GM10266 (cell line): Measurements from ENCODE around the gene MYO7B.
A peak's percentile ranks its signal among the peaks of the same experiment; 100 is the strongest.
"Not testable (repeated sequence)": the region's sequence is repeated elsewhere in the genome, so short reads cannot be mapped to it uniquely, and the experiment has no call there.

ENCODE experiments used
- DNase-seq: peaks from one replicate; pipeline ENCODE4 v3.0.0; 2012; ENCODE audit errors: extremely low spot score
- CTCF ChIP-seq: IDR thresholded peaks from 2 replicates; pipeline ENCODE4 v1.5.1; 2012; ENCODE audit warnings: mild to moderate bottlenecking, low read depth; ENCODE audit not compliant: control insufficient read depth, insufficient read depth; ENCODE audit errors: missing control alignments

The MYO7B gene

GRCh38 chr2:127523269-127523939, 12.1 kb upstream of the MYO7B start:
- no peak for TF ChIP-seq CTCF
- DNase-seq = no peak

GRCh38 chr2:127524198-127524834, 11.2 kb upstream of the MYO7B start:
- not testable (repeated sequence) for DNase-seq

DNA sequence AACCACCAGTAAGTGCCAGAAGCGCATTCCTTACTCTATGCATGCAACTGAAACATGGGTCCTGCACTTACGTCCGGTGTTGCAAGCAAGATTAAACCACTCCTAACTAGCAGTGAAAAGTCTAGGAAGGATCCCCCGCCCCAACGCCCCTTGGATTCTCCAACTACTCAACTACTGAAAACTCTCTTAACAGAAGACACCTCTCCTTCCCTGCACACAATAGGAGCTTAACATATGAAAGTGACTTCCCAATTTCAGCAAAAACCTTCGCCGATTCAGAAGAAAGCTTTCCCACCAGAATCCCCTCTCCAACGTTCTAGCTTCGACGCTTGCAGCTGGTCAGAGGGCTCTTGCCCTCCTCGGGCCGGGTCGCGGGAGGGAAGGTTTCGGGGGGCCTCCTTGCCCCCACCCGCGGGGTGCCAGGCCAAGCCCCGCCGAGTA, 9.8 kb upstream of the MYO7B start:
- no peak for TF ChIP-seq CTCF
- no peak for DNase-seq

- DNase-seq = peak; percentile 91
- peak; percentile 16 for TF ChIP-seq CTCF
Observed at GRCh38 chr2:127526132-127527000, 9.1 kb upstream of the MYO7B start, which contains the start of gene IWS1. Gene IWS1 (minus strand): TSS chr2:127526489. CDS start chr2:127526208, 281 bp downstream.

DNA sequence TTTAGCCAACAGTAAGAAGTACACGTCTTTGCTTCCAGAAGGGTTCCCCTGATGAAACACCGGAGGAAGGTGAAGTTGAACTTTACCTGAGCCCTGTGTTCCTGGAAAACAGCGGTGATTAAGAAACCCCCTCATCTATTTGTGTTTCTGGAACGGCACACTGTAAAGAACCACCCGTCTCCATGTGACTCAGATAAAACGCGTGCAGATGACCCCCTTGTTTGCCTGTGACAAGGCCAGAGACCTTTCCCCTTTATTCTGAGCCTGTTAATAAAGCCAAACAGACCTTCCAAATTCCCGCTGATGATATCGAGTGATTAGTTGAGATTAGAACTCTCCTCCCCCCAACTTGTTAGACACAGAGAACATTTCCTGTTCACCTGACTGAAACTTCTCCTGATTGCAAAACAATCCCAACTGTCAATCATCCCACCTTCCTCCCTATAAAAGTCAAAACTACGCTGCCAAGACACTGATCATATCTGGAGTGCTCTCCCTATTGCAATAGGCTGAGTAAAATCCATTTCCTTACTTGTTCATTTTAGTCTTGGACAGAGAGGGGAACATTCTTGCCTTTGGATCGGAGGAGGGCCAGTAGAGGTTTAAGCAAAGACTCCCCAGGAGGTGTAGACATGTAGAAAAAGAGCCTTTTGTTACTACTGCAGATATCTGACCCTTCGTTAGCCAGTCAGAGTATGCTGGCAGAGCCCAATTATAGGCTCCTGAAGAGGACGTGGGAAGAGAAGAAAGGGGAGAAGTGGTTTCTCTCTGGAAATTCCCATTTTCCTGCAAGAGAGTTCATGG, 8.3 kb upstream of the MYO7B start:
- peak; percentile 12 for DNase-seq
- TF ChIP-seq CTCF = no peak

- TF ChIP-seq CTCF = no peak
- DNase-seq = no peak
Observed at GRCh38 chr2:127528487-127528886, 7.0 kb upstream of the MYO7B start.

DNA sequence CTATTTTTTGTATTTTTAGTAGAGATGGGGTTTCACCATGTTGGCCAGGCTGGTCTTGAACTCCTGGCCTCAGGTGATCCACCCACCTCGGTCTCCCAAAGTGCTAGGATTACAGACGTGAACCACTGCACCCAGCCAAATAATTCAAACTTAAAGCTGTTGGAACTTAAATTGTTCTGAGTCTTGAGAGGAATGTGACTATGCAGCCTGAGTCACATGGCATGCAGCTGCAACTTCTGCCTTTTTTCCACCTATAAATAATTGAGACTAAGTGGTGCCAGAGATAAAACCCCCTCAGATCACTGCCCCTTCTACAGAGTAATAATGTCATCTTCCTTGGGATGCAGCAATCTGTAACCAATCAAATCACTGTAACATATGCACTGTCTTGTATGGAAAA, 6.1 kb upstream of the MYO7B start:
- DNase-seq = not testable (repeated sequence)
